Natural killer cell (primary cell): ENCODE measurements around the gene MIEF2. TPM values are rescaled to one million over a fixed set of nuclear protein-coding genes. Genes with fewer than 3 reads are reported as not detected.
A peak's percentile ranks its signal among the peaks of the same experiment; 100 is the strongest.
"Not testable (repeated sequence)": the region's sequence is repeated elsewhere in the genome, so short reads cannot be mapped to it uniquely, and the experiment has no call there.

Experiments used
- ATAC-seq, 3 donors: fragments of 150-1000 bp in 2 of 3; fragments of 200-7000 bp in 1 of 3; cut with Tn5 transposase; 1 replicate in 1 of 3; 2 replicates in 2 of 3; pipeline ENCODE4 v1.10.0; 2021; ENCODE audit warnings: mild to moderate bottlenecking in 2 of 3, moderate library complexity in 2 of 3
- DNase-seq, 2 donors: peaks; one replicate each; pipeline versions ENCODE4 v3.0.0 to v3.0.0-alpha.2; 2013 to 2021; ENCODE audit warnings: mixed read lengths in 1 of 2
- H3K27ac ChIP-seq: one replicate; pipeline ENCODE4 v1.5.1; 2013; ENCODE audit warnings: mild to moderate bottlenecking, low read length
- H3K27me3 ChIP-seq: one replicate; pipeline ENCODE4 v1.6.1; 2013; ENCODE audit warnings: low read length; ENCODE audit not compliant: control insufficient read depth, insufficient read depth
- H3K36me3 ChIP-seq: one replicate; pipeline ENCODE4 v1.6.1; 2013; ENCODE audit warnings: low read length; ENCODE audit not compliant: control insufficient read depth, insufficient read depth
- H3K4me1 ChIP-seq: one replicate; pipeline ENCODE4 v1.6.1; 2013; ENCODE audit warnings: low read length; ENCODE audit not compliant: control insufficient read depth, insufficient read depth
- H3K4me3 ChIP-seq: one replicate; pipeline ENCODE4 v1.5.1; 2013; ENCODE audit warnings: low read length
- H3K9me3 ChIP-seq: one replicate; pipeline ENCODE4 v1.6.1; 2013; ENCODE audit warnings: low read length; ENCODE audit not compliant: control insufficient read depth, insufficient read depth
- H3K27ac Mint-ChIP-seq, 2 donors: one replicate each; pipeline ENCODE4 v1.8.0; 2022; ENCODE audit warnings: mild to moderate bottlenecking in 2 of 2, mixed read lengths in 2 of 2, moderate library complexity in 1 of 2
- H3K27me3 Mint-ChIP-seq, 2 donors: one replicate each; pipeline ENCODE4 v1.8.0; 2022; ENCODE audit warnings: low read depth in 2 of 2, mixed read lengths in 2 of 2
- H3K36me3 Mint-ChIP-seq: one replicate; pipeline ENCODE4 v1.8.0; 2022; ENCODE audit warnings: mixed read lengths
- H3K4me1 Mint-ChIP-seq, 2 donors: one replicate each; pipeline ENCODE4 v1.8.0; 2022; ENCODE audit warnings: mixed read lengths in 2 of 2
- H3K4me3 Mint-ChIP-seq: one replicate; pipeline ENCODE4 v1.8.0; 2022; ENCODE audit warnings: mild to moderate bottlenecking, moderate library complexity, mixed read lengths
- H3K9me3 Mint-ChIP-seq, 2 donors: one replicate each; pipeline ENCODE4 v1.8.0; 2022; ENCODE audit warnings: mixed read lengths in 2 of 2
- WGBS: methylation state at CpG from one replicate; pipeline ENCODE4 v1.1.7; 2013; ENCODE audit warnings: missing lambda C conversion rate; ENCODE audit not compliant: insufficient coverage; 5-methylcytosine and 5-hydroxymethylcytosine counted together
- intact Hi-C: fragments of 100-400 bp; cut with micrococcal nuclease; formaldehyde crosslinking; loops from one replicate; pipeline ENCODE4 v1.14.2; 2022
- total RNA-seq, 4 donors: library from RNA; stranded (reverse); fragments of 120-200 nt in 1 of 4; gene quantifications; one replicate each; pipeline versions ENCODE4 v1.2.3 to v1.2.4, GENCODE V29; 2013 to 2022
- TF ChIP-seq, protein P1 (sequence below): fragments of 200-600 bp; IDR thresholded peaks from one replicate; pipeline ENCODE4 v1.8.0; 2022; ENCODE audit warnings: antibody characterized with exemption

Gene MIEF2
- total RNA-seq, 3 donors from 2014 or later (not counting 1 experiment from before 2014, with no cell fraction given), result 10.6 to 12.8 (median 11.3) TPM

DNA sequence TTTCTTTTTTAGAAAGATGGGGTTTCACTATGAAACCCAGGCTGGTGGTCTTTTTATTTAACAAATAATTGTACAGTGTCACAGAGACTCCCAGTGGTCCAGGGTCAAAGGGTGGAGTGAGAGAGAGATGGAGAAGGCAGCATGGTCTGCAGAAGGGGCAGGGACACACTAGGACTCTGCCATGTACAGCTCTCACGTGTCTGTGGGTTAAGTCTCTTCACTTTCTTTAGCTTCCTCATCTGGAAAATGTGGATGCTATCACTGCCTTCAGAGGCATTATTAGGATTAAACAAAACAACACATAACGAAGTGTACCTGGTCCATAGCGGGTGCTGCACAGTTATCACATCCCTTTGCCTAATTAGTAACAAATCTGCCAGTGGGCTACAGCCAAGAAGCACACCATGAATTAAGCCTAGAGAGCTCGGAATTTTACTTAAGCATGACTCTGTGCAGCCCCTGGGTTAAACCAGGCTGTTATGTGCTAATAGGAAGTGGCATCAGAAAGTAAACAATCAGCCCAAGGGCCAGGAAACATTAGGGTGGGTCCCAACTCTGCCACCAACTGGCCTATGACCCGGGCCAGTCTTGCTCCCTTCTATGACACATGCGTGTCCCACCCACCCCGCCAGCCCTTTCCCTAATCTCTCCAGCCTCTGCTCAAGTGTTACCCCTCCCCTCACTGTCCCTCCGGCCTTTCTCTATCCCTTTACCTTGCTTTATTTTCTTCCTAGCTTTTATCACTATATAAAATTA is 40.4 kb downstream of the MIEF2 start:
- no peaks in the 10 kb centered on the region for H3K27me3 Mint-ChIP-seq
- H3K27ac Mint-ChIP-seq, result peak overlapping the region in 1 of 2 donors; percentile 5
- Histone ChIP-seq H3K4me3 (no peak overlapping the region), H3K9me3 (no peaks in the 10 kb centered on the region), H3K4me1 (no peaks in the 10 kb centered on the region), H3K36me3 (peaks cover 55% of the 10 kb centered on the region), H3K27me3 (no peaks in the 10 kb centered on the region), H3K27ac (no peak overlapping the region)
- intact Hi-C loops, result no loop called here
- TF ChIP-seq, protein P1, sequence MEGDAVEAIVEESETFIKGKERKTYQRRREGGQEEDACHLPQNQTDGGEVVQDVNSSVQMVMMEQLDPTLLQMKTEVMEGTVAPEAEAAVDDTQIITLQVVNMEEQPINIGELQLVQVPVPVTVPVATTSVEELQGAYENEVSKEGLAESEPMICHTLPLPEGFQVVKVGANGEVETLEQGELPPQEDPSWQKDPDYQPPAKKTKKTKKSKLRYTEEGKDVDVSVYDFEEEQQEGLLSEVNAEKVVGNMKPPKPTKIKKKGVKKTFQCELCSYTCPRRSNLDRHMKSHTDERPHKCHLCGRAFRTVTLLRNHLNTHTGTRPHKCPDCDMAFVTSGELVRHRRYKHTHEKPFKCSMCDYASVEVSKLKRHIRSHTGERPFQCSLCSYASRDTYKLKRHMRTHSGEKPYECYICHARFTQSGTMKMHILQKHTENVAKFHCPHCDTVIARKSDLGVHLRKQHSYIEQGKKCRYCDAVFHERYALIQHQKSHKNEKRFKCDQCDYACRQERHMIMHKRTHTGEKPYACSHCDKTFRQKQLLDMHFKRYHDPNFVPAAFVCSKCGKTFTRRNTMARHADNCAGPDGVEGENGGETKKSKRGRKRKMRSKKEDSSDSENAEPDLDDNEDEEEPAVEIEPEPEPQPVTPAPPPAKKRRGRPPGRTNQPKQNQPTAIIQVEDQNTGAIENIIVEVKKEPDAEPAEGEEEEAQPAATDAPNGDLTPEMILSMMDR, result no peak
- no peak for DNase-seq
- H3K4me3 Mint-ChIP-seq, result no peak overlapping the region
- 91% methylated on average over 8 of the region's 8 CpGs for WGBS
- ATAC-seq, result peak in 1 of 3 donors; percentile 32
- peaks cover 14% of the 10 kb centered on the region for H3K36me3 Mint-ChIP-seq
- no peaks in the 10 kb centered on the region for H3K9me3 Mint-ChIP-seq
- H3K4me1 Mint-ChIP-seq, result no peaks in the 10 kb centered on the region

GRCh38 chr17:18303206-18303605 is 42.7 kb downstream of the MIEF2 start:
- H3K27me3 Mint-ChIP-seq, H3K4me1 Mint-ChIP-seq, H3K4me3 Mint-ChIP-seq, intact Hi-C loops, ATAC-seq, H3K27ac ChIP-seq, H3K4me1 ChIP-seq, H3K4me3 ChIP-seq, H3K27ac Mint-ChIP-seq, DNase-seq, H3K27me3 ChIP-seq, H3K9me3 ChIP-seq, H3K9me3 Mint-ChIP-seq: not testable (repeated sequence)
- H3K36me3 Mint-ChIP-seq, result peaks cover 14% of the 10 kb centered on the region
- 93% methylated on average over 12 of the region's 13 CpGs for WGBS
- H3K36me3 ChIP-seq, result peaks cover 68% of the 10 kb centered on the region

GRCh38 chr17:18309202-18309601 is 48.7 kb downstream of the MIEF2 start:
- Histone ChIP-seq H3K27ac (no peak overlapping the region), H3K9me3 (no peaks in the 10 kb centered on the region), H3K27me3 (no peaks in the 10 kb centered on the region), H3K36me3 (peaks cover 30% of the 10 kb centered on the region), H3K4me3 (no peak overlapping the region), H3K4me1 (peaks cover 7% of the 10 kb centered on the region)
- Mint-ChIP-seq H3K27me3 (no peaks in the 10 kb centered on the region), H3K27ac (no peak overlapping the region), H3K4me1 (peaks cover 24 to 26% of the 10 kb centered on the region in 2 donors), H3K4me3 (no peak overlapping the region), H3K9me3 (no peaks in the 10 kb centered on the region), H3K36me3 (no peaks in the 10 kb centered on the region)
- TF ChIP-seq, protein P1, result no peak
- DNase-seq, result no peak
- intact Hi-C loops, result no loop called here
- no peak for ATAC-seq
- WGBS, result 100% methylated on average over 3 of the region's 4 CpGs

GRCh38 chr17:18314059-18314730 is 53.7 kb downstream of the MIEF2 start:
- Mint-ChIP-seq H3K9me3 (no peaks in the 10 kb centered on the region), H3K4me3 (peak overlapping the region; percentile 97), H3K36me3 (no peaks in the 10 kb centered on the region), H3K27me3 (no peaks in the 10 kb centered on the region), H3K27ac (peak overlapping the region; percentile 91 to 99), H3K4me1 (peaks cover 65 to 70% of the 10 kb centered on the region in 2 donors)
- under 1% methylated on average over 39 of the region's 39 CpGs for WGBS
- no peak for DNase-seq
- H3K27ac ChIP-seq, result peak overlapping the region; percentile 89
- H3K9me3 ChIP-seq, result no peaks in the 10 kb centered on the region
- H3K27me3 ChIP-seq, result no peaks in the 10 kb centered on the region
- TF ChIP-seq, protein P1, result no peak
- peak in 2 of 3 donors; percentile 1 to 11 for ATAC-seq
- peaks cover 13% of the 10 kb centered on the region for H3K36me3 ChIP-seq
- H3K4me3 ChIP-seq, result peak overlapping the region; percentile 81
- H3K4me1 ChIP-seq, result peaks cover 50% of the 10 kb centered on the region
- intact Hi-C loops, result loop anchor here (2.0 kb wide), 1 partner anchor 53 kb away; the partner anchor contains the start of gene MIEF2
